ENCODE data around the gene ZFP64.

DNA sequence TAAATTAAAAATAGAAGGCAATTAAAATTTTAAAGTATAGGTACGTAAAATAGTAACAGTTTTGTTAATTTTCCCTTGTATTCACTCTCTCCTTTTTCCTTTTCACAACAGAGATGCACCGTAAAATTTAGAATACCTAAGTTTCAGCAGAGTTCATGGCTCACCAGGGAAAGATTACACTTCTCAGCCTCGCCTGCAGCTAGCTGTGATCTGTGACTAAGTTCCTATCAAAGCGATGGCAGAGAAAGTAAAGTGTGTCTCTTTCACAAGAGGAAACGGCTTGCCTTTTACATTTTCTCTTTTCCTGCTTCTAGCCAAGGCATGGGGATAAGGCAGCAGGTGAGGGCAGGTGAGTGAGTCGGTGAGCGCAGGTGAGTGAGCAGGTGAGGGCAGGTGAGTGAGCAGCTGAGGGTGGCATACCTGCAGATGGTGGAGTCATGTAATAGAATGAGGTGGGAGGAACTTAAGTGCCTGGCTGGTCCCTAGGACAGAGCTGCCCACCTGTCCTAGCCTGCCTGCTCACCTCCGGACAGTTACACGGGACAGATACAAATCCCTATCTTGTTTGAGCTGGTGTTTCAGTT, 30.9 kb downstream of the ZFP64 start:
- TF ChIP-seq, protein P1, sequence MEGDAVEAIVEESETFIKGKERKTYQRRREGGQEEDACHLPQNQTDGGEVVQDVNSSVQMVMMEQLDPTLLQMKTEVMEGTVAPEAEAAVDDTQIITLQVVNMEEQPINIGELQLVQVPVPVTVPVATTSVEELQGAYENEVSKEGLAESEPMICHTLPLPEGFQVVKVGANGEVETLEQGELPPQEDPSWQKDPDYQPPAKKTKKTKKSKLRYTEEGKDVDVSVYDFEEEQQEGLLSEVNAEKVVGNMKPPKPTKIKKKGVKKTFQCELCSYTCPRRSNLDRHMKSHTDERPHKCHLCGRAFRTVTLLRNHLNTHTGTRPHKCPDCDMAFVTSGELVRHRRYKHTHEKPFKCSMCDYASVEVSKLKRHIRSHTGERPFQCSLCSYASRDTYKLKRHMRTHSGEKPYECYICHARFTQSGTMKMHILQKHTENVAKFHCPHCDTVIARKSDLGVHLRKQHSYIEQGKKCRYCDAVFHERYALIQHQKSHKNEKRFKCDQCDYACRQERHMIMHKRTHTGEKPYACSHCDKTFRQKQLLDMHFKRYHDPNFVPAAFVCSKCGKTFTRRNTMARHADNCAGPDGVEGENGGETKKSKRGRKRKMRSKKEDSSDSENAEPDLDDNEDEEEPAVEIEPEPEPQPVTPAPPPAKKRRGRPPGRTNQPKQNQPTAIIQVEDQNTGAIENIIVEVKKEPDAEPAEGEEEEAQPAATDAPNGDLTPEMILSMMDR (IDR thresholded peaks at IDR 0.05) = no peak
- TF ChIP-seq, protein P2, sequence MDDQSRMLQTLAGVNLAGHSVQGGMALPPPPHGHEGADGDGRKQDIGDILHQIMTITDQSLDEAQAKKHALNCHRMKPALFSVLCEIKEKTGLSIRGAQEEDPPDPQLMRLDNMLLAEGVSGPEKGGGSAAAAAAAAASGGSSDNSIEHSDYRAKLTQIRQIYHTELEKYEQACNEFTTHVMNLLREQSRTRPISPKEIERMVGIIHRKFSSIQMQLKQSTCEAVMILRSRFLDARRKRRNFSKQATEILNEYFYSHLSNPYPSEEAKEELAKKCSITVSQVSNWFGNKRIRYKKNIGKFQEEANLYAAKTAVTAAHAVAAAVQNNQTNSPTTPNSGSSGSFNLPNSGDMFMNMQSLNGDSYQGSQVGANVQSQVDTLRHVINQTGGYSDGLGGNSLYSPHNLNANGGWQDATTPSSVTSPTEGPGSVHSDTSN (IDR thresholded peaks at IDR 0.05) = no peak
- no peak for TF ChIP-seq POLR2A (IDR thresholded peaks at IDR 0.05; ENCODE audit: low read length)
- no peak for TF ChIP-seq EP300 (IDR thresholded peaks at IDR 0.05)

All from A549 (cell line).